Measurements from ENCODE around the gene CACYBP. TPM values are rescaled to one million over a fixed set of nuclear protein-coding genes. Genes with fewer than 3 reads are reported as not detected.
A peak's percentile ranks its signal among the peaks of the same experiment; 100 is the strongest.

CACYBP gene
- total RNA-seq, 1 donor from 2014 or later, result 95.0 TPM

GRCh38 chr1:174968750-174969244, 30.9 kb upstream of the CACYBP start:
- H3K4me1 Mint-ChIP-seq (ENCODE audit: low read depth, unreplicated experiment), result peaks cover 71% of the 10 kb centered on the region
- Histone ChIP-seq H3K4me1 (ENCODE audit: insufficient read depth, low read length) (peaks cover 26% of the 10 kb centered on the region), H3K4me2 (ENCODE audit: low read length) (peak overlapping the region; percentile 57), H3K9ac (ENCODE audit: low read length) (peak overlapping the region; percentile 45), H3K27me3 (ENCODE audit: insufficient read depth, low read length) (peaks cover 29% of the 10 kb centered on the region), H3K27ac (ENCODE audit: low read depth, low read length) (peak overlapping the region; percentile 61), H3K36me3 (ENCODE audit: insufficient read depth, low read length) (no peaks in the 10 kb centered on the region), H2AFZ (ENCODE audit: low read depth, low read length) (no peak overlapping the region), H3K4me3 (ENCODE audit: insufficient read depth, low read depth, low read length) (no peak overlapping the region), H4K20me1 (ENCODE audit: insufficient read depth, low read length) (no peaks in the 10 kb centered on the region), H3K79me2 (ENCODE audit: insufficient read depth, low read length) (no peaks in the 10 kb centered on the region), H3K9me3 (ENCODE audit: insufficient read depth, low read depth, low read length) (no peaks in the 10 kb centered on the region)
- peak overlapping the region; percentile 94 for H3K27ac Mint-ChIP-seq (ENCODE audit: unreplicated experiment)
- TF ChIP-seq CTCF (IDR thresholded peaks at IDR 0.05; ENCODE audit: insufficient read depth, low read depth, low read length) (no peak), EZH2 (IDR thresholded peaks at IDR 0.05; ENCODE audit: insufficient read depth, low read length) (no peak)
- FAIRE-seq (no peak), DNase-seq (ENCODE audit: low read depth) (peak; percentile 96)
- no peaks in the 10 kb centered on the region for H3K9me3 Mint-ChIP-seq (ENCODE audit: unreplicated experiment)
- H3K36me3 Mint-ChIP-seq (ENCODE audit: low read depth, unreplicated experiment), result no peaks in the 10 kb centered on the region
- H3K27me3 Mint-ChIP-seq (ENCODE audit: low read depth, unreplicated experiment), result no peaks in the 10 kb centered on the region
- H3K4me3 Mint-ChIP-seq (ENCODE audit: unreplicated experiment), result no peak overlapping the region

GRCh38 chr1:174969977-174970376, 29.8 kb upstream of the CACYBP start:
- DNase-seq (ENCODE audit: low read depth), result peak; percentile 89
- Mint-ChIP-seq H3K27me3 (ENCODE audit: low read depth, unreplicated experiment) (no peaks in the 10 kb centered on the region), H3K9me3 (ENCODE audit: unreplicated experiment) (no peaks in the 10 kb centered on the region), H3K4me3 (ENCODE audit: unreplicated experiment) (no peak overlapping the region), H3K27ac (ENCODE audit: unreplicated experiment) (peak overlapping the region; percentile 94), H3K36me3 (ENCODE audit: low read depth, unreplicated experiment) (peaks cover 3% of the 10 kb centered on the region), H3K4me1 (ENCODE audit: low read depth, unreplicated experiment) (peaks cover 60% of the 10 kb centered on the region)
- Histone ChIP-seq H3K4me2 (ENCODE audit: low read length) (peak overlapping the region; percentile 18), H2AFZ (ENCODE audit: low read depth, low read length) (no peak overlapping the region), H4K20me1 (ENCODE audit: insufficient read depth, low read length) (no peaks in the 10 kb centered on the region), H3K9me3 (ENCODE audit: insufficient read depth, low read depth, low read length) (no peaks in the 10 kb centered on the region), H3K36me3 (ENCODE audit: insufficient read depth, low read length) (no peaks in the 10 kb centered on the region), H3K27ac (ENCODE audit: low read depth, low read length) (peak overlapping the region; percentile 61), H3K4me1 (ENCODE audit: insufficient read depth, low read length) (peaks cover 26% of the 10 kb centered on the region), H3K4me3 (ENCODE audit: insufficient read depth, low read depth, low read length) (no peak overlapping the region), H3K27me3 (ENCODE audit: insufficient read depth, low read length) (peaks cover 24% of the 10 kb centered on the region), H3K9ac (ENCODE audit: low read length) (no peak overlapping the region), H3K79me2 (ENCODE audit: insufficient read depth, low read length) (no peaks in the 10 kb centered on the region)
- no peak for TF ChIP-seq CTCF (IDR thresholded peaks at IDR 0.05; ENCODE audit: insufficient read depth, low read depth, low read length)
- no peak for TF ChIP-seq EZH2 (IDR thresholded peaks at IDR 0.05; ENCODE audit: insufficient read depth, low read length)
- FAIRE-seq, result no peak

- H3K79me2 ChIP-seq (ENCODE audit: insufficient read depth, low read length), result no peaks in the 10 kb centered on the region
- Mint-ChIP-seq H3K27ac (ENCODE audit: unreplicated experiment) (peak overlapping the region; percentile 91), H3K9me3 (ENCODE audit: unreplicated experiment) (no peaks in the 10 kb centered on the region), H3K27me3 (ENCODE audit: low read depth, unreplicated experiment) (no peaks in the 10 kb centered on the region), H3K4me3 (ENCODE audit: unreplicated experiment) (no peak overlapping the region), H3K4me1 (ENCODE audit: low read depth, unreplicated experiment) (peaks cover 50% of the 10 kb centered on the region), H3K36me3 (ENCODE audit: low read depth, unreplicated experiment) (peaks cover 7% of the 10 kb centered on the region)
- H3K27me3 ChIP-seq (ENCODE audit: insufficient read depth, low read length), result peaks cover 20% of the 10 kb centered on the region
- H3K36me3 ChIP-seq (ENCODE audit: insufficient read depth, low read length), result no peaks in the 10 kb centered on the region
- TF ChIP-seq EZH2 (IDR thresholded peaks at IDR 0.05; ENCODE audit: insufficient read depth, low read length) (no peak), CTCF (IDR thresholded peaks at IDR 0.05; ENCODE audit: insufficient read depth, low read depth, low read length) (no peak)
- H2AFZ ChIP-seq (ENCODE audit: low read depth, low read length), result no peak overlapping the region
- H3K4me1 ChIP-seq (ENCODE audit: insufficient read depth, low read length), result peaks cover 29% of the 10 kb centered on the region
- no peak overlapping the region for H3K4me3 ChIP-seq (ENCODE audit: insufficient read depth, low read depth, low read length)
- DNase-seq (ENCODE audit: low read depth) (no peak), FAIRE-seq (no peak)
- no peaks in the 10 kb centered on the region for H3K9me3 ChIP-seq (ENCODE audit: insufficient read depth, low read depth, low read length)
- H3K4me2 ChIP-seq (ENCODE audit: low read length), result no peak overlapping the region
- H3K9ac ChIP-seq (ENCODE audit: low read length), result no peak overlapping the region
- H4K20me1 ChIP-seq (ENCODE audit: insufficient read depth, low read length), result no peaks in the 10 kb centered on the region
- H3K27ac ChIP-seq (ENCODE audit: low read depth, low read length), result no peak overlapping the region
Observed at GRCh38 chr1:174971466-174971865, 28.3 kb upstream of the CACYBP start.

Measured in astrocyte (in vitro differentiated cells and primary cell).